NOMO-1 (cell line): ENCODE data around the gene CRISPLD2.

ENCODE experiments used
- DNase-seq, 2 experiments: peaks; one replicate each; lab custom pipeline; 2025; ENCODE audit not compliant: unreplicated experiment in 2 of 2; lab: John Stamatoyannopoulos, UW

Gene CRISPLD2

DNA sequence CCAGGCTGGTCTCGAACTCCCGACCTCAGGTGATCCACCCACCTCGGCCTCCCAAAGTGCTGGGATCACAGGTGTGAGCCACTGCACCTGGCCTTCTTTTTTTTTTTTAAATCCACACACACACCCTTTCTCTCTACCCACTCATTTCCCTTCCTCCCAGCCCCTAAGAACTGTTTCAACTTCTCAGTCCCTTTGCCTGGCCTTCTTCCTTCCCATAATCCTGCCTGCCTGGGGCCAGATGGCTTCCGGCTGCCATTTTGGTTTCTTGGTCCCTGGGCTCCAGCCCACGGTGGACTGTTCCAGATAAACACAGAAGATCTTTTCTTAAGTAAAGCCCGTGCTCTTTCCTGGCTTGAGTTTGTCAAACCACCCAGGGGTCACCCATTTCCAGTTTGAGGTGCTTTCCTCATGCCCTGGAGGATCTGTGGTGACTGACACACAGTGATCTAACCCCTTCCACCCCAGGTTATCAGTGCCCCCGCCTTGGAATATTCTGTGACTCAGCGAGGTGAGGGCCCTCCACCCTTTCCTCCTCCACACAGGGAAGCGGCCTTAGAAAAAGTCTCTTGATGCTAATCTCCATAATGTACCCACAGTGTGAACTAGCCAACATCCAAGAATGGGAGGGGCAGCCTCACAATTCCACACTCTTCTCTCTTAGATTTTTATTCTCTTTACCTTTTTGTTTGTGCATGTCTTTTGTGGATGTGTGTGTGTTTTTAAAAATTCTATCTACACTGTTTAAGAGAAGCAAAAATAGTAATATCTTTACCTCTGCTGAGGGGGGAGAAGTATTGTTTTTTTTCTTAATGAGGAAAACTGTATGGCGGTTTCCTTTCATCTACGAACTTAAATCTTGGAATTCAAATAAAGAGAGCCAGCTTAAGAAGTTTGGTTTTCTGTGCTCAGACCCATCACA, 60.0 kb downstream of the CRISPLD2 start:
- no peak for DNase-seq

DNA sequence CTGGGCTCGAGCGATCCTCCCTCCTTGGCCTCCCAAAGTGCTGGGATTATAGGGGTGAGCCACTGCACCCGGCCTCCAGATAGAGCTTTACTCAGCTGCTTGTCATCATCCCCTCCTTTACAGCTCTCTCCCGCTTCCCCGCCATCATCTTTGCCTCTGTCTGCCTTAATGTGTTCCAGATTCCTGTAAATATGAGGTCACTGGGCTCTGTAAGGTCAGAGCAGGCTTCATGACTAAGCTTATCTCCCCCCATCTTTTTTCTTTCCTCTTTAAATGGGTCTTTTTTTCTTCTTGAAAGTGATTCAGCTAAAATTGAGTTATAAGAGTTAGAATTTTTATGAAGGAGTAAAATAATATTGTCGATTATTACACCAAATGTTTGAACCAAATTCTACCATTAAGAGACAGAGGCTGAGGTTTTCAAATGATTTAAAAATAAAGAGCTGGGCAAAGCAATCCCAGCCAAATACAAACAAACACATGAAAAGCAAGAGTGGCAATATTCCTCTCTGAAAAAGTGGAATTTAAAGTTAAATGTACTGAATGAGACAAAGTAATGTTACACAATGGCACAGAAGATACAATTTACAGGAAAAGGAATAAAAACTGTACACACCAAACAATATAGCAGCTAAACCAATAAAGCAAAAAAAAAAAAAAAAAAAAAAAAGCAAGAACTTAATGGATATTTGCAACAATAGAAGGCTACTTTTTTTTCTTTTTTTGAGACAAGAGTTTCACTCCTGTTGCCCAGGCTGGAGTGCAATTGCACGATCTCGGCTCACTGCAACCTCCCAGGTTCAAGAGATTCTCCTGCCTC, 62.1 kb downstream of the CRISPLD2 start:
- DNase-seq, result no peak

DNA sequence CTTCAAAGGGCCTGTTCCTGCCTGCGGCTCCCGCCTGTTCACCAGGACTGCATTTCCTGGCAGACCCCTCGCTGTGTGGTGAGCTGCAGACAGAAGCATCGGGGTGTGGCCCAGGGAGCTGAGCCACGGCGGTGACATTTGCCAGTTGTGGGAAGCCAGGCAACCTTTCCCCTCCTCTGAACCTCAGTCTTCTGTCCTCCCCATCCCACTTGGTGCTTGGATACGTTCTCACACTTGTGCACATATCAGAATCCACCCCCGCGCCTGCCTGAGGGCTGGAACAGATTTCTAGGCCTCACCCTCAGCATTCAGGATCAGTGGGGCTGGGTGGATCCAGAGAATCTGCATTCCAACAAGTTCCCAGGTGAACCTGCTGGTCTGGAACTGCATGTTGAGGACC, 63.5 kb downstream of the CRISPLD2 start:
- DNase-seq, result no peak

DNA sequence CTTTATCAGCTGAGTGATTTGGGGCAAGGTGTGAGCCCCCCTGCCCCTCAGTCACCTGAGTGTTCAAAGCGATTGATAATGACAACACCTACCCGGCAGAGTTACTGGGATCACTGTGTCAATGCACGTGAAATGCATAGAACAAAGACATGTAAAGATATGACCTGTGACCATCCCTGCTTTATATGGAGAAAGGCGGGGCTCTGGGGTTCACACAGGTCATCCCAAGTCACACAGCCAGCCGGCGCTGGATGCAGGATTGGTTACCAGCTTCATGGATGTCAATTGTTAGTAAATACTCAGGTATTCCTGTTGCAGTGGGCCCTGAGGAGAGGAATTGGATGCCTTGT, 64.4 kb downstream of the CRISPLD2 start:
- no peak for DNase-seq

DNA sequence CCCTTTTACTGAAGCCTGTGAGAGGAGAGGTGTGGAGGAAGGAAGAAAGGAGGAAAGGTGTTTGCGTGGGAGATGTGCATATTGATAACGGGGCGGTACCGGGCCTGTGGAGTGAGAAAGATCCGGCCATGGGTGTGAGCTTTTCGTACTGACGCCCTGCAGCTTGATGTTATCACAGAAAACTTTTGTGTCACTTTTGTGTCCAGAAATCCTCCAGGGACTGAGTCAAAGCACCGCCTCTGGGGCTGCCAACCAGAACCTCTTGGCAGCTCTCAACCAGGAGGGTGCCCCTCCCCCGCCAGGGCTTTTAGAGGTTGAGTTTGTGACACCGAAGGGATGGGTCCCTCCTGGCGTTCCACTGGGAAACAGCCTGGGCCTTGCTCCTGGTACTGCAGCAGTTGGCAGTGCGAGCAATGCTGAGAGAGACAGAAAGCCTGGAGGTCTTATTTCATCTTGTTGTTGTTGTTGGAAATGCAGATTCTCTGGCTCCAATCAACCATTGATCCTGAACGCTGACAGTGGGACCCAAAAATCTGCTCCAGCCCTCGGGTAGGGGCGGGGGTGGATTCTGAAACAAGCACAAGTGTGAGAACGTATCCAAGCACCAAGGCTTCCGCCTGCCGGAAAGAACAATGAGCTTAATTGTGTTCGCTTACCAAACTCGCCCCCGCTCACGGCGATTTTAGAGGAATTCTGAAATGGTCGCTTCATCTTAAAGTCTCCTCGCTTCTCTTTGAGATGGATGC, 65.0 kb downstream of the CRISPLD2 start:
- no peak for DNase-seq

DNA sequence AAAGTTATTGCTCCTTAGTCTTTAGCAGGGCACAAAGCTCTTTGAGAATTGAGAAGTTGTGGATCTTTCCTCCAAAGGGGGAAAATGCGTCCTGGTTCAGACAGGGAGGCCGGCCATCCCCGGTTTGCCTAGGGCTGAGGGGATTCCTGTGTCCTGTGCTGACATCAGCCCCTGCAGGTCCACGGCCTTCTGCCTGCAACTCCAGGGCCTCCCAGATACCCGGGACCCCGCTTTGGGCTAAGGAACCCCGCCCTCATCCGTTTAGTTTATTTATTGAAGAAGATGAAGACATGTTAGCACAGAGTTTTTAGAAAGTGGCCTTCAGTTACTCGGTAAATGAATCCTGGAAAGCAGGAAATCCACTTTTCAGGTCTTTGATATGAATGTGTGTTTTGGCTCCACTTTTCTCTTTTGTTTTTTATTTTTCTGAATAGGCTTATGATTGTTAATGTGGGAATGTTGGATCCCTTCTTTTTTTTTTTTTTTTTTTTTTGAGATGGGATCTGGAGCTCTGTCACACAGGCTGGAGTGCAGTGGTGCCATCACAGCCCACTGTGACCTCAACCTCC, 65.6 kb downstream of the CRISPLD2 start:
- DNase-seq, result no peak

DNA sequence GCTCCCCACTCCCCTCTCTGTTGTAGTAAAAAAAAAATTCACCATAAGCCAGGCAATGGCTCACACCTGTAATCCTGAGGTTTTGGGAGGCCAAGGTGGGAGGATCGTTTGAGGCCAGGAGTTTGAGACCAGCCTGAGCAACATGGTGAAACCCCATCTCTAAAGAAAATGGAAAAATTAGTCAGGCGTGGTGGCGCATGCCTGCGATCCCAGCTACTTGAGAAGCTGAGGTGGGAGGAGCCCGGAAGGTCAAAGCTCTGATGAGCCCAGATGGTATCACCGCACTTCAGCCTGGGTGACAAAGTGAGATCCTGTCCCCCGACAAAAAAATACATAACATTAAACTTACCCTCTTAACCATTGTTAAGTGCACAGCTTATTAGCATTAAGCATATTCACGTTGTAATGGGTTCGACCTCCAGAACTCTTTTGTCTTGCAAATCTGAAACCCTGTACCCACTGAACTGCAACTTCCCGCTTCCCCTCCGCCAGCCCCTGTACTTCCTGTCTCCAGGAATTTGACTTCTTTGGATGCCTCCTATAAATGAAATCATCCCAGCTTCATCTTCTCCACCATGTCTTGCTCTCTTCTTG, 66.8 kb downstream of the CRISPLD2 start:
- DNase-seq, result no peak

DNA sequence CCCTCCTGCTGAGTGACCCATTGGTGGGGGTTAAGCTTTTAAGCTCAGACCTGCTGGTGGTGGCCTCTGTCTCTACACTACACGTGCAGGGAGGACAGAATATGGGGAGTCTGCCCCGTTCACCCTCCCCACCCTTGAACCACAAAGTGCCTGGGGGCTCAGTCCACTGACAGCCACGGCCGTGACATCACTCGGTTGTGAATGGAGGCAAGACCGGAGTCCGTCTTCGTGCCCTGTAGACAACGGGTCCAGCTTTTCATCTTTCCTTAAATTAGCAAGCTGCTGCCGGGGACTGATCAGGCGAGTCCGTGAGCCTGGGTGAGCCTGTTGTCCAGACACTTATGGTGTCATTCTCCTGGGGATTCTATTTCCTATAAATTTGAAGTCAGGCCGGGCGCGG, 67.4 kb downstream of the CRISPLD2 start:
- DNase-seq, result no peak

DNA sequence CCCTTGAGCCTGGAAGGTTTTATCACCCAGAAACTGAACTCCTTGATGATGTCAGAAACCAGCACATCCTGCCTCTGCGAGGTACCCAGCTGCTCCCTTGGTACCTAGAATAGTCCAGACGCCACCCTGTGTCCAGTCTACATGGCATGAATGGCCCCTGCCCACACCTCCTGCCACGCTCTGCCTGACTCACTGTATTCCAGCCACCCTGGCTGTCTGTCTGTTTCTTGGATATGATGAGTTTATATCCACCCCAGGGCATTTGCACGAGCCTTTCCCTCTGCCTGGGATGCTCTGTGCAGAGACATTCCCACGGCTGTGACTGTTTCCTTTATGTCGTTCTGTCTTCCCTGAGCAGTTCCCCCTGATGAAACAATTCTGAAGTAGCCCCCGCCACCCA, 68.7 kb downstream of the CRISPLD2 start:
- DNase-seq, result no peak

DNA sequence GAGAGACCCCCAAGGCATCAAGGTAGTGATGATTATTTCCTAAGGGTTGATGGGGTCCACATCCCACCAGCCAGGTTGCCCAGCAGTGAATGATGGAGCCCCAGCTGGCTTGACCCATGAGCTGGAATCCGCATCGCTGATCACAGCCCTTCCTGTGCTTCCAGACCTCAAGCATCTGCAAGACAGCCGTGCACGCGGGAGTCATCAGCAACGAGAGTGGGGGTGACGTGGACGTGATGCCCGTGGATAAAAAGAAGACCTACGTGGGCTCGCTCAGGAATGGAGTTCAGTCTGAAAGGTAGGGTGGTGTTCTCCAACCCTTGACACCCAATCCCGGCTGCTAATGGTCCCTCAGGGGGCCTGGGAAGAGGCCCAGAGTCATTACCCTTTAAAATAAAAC, 69.3 kb downstream of the CRISPLD2 start:
- no peak for DNase-seq

DNA sequence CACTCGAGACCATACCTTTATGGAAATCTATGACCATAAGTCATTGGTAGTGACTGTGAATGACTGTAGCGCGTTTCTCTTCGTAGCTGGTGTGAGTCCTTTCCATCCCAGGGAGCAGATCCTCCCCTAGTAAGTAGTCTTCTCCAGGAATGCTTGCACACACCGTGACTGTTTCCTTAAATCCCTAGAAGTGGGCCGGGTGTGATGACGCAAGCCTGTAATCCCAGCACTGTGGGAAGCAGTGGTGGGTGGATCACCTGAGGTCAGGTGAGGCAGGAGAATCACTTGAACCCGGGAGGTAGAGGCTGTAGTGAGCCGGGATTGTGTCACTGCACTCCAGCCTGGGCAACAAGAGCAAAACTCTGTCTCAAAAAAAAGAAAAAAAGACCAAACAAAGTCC, 70.6 kb downstream of the CRISPLD2 start:
- no peak for DNase-seq

DNA sequence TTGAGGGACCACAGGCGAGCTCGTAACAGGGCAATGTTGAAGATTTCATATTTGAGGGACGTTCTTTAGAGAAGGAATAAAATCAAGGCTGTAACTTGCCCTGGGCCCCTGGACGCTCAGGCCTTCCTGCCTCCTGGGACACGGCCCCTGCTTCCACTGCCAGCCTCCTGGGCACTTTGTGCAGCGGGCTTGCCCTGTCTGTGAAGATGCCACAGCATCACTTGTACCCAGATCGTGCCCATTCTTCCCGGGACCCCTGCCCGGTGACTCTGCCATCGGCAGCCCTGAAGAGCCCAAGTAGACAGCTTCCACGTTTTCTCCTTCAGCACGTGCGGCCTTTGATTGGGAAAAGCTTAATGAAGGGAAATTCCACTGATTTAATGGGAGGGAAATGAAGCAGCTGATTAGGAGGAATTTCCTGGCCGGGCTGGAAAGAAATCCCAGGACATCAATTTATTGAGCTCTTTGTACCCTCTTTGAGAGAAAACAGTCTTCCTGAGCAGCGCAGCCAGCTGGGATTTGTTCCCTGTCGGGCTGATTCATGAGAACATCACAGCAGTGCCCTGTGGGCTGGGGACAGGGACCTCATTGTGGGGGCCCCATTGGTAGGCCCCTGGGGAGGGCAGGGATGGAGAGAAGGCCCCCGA, 71.5 kb downstream of the CRISPLD2 start:
- DNase-seq, result no peak

DNA sequence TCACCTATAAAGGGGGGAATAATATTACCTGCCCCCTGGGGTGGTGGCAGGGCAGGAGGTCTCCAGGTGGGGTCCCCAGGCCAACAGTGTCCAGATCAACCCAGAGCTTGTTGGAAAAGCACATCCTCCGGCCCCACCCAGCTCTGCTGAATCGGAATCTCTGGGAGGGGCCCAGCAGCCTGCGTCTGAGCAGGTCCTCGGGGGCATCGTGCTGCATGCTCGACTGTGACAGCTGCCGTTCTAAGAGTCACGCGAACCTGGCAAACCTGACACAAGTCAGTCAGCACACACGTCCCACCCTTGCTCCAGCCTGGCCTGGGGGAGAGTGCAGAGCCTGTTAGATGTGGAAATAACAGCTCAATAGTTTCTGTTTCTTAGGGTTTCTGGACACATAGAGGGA, 72.3 kb downstream of the CRISPLD2 start:
- DNase-seq, result no peak

DNA sequence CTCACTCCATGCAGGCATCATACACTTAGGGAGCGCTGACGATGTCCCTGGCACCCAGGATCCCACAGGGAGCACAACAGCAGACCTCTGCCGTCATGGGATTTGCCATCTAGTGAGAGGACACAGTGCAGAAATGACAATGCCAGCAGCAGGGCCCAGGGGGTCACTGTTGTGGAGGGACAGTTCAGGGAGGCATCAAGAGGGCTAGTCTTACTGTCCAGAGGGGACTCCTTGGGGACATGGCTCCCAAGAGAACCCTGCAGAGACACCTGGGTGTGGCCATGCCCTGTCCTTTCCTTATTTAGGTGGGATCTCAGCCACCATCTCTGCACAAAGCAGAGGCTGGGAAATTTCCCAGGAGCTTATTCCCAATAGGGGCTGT, 73.7 kb downstream of the CRISPLD2 start:
- no peak for DNase-seq

DNA sequence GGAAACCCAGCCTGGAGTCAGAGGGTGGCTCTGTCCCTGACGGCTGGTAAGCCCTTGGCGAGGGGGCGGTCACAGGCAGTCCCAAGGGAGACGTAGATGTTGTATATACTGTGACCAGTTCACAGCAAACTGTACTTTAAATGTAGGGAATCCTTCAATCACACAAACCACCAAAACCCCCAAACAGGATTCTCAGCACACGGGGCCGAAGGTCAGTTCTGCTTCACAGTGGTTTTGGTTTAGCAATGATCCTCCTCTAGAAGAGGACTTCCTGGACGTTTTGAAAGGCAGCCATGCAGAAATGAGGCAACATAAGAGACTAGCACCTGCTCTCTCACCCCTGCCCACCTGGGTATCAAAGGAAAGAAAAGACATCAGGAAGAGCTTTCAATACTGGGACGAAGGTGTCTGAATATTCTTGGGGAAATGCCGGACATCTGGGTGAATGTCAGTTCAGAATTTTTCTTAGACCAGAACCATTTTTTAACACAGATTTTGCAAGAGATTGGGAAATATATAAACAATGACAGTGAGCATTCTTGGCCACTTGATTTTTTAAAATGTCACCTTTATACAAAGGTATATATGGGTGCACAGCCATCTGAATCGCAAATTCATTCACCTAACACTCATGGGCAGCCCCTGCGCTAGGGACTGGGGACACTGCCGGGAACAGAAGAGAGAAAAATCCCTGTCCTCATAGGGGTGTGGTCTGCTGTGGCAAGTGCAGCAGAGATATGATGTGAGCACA, 74.2 kb downstream of the CRISPLD2 start:
- DNase-seq, result peak; percentile 84 to 98

DNA sequence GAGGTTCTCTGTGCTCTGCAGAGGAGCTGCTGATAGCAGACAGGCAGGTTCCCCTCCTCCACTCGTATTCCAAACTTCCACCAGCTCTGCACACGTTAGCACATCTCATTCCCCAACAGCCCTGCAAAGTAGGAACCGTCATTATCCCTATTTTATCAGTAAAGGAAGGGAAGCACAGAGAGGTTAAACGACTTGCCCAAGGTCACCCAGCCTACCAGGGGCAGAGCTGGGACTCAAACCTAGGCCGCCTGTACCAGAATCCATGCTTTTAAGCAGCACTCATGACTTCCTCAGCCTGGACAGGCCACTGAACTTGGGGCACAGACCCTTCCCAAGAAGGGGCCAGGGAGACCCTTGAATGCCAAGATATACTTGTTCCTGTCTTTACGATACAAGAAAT, 75.2 kb downstream of the CRISPLD2 start:
- no peak for DNase-seq

DNA sequence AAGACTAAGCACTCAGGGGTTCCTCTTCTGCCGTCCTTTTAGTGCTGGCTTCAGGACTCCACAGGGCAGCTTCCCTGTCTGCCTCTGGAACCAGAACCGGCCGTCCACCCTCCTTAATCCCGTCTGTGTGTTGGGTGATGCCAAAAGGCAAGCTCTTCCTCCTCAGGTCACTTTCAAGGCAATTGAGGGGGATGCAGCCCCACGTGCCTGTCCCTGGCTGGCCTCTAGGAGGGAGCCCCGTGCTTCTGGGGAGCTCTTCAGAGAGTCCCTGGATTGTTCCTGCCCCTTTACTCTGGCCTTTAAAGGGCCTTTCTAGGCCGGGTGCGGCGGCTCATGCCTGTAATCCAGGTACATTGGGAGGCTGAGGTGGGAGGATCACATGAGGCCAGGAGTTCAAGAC, 77.1 kb downstream of the CRISPLD2 start:
- DNase-seq, result no peak

DNA sequence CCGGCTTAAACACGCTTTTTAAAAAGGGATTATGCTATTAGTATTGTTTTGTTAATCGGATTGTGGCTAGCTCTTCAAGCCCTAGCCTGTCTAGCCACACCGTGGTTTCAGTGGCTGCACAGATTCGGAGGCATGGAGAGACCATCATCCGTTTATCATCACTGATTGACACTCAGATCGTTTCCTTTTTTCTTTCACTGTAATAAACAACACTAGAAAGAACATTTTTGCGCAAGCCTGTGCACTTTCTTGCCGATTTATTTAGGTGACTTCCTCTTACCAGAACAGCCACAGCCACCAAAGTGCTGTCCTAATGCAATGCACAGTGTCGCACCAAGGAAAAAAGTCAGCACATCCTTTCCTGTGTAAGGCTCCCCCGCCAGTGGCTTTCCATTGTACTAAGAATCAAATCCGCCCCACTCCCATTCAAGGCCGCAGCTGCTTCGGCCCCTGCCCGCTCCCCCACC, 78.2 kb downstream of the CRISPLD2 start:
- peak; percentile 81 to 94 for DNase-seq

DNA sequence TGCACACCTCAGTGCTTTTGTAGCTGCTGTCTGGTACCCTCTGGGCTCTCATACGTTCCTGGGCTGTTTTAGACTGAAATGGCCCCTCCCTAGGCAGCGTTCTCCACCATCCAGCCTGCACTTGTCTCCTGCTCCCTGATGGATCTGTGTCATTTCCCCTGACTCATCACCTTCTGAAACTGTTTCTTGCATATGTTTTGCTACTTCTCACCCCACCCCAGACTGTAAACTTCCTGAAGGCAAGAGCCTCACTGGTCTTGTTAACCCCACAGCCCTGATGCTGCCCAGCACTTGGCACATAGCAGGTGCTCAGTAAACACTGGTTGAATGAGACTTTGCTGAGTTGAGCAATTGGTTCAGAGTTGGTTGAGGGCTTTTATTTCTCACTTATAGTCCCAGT, 78.7 kb downstream of the CRISPLD2 start:
- peak; percentile 37 to 55 for DNase-seq
